HepG2 (cell line): ENCODE results near the gene TENM3. TPM values are rescaled to one million over a fixed set of nuclear protein-coding genes. Genes with fewer than 3 reads are reported as not detected.

Experiments
- ATAC-seq: fragments of 200-7000 bp; cut with Tn5 transposase; 3 replicates; pipeline ENCODE4 v1.9.1; 2020; ENCODE audit warnings: mild to moderate bottlenecking, moderate library complexity
- BruUV-seq: library from RNA; stranded (reverse); fragments of 400-500 nt; replicated peaks from 2 replicates; lab custom pipeline; 2021; lab: Mats Ljungman, UMichigan
- CTCF ChIA-PET: fragments of 300-600 bp; formaldehyde crosslinking; extraction: SDS; loops from one replicate; lab custom pipeline; 2021; ENCODE audit warnings: low total read pairs, inconsistent platforms, low intra/inter-chr PET ratio; lab: Yijun Ruan, JAX
- POLR2A ChIA-PET: fragments of 350-600 bp; sonication (Branson Sonifier 250); formaldehyde crosslinking; loops from one replicate; lab custom pipeline; 2020; ENCODE audit warnings: antibody characterized with exemption, inconsistent platforms; lab: Yijun Ruan, JAX
- DNase-seq: peaks from one replicate; pipeline ENCODE4 v3.0.0-alpha.2; 2015; ENCODE audit warnings: low spot score
- FAIRE-seq: peaks from 3 replicates; lab custom pipeline; 2011; peaks lifted over from hg19 to GRCh38; lab: Jason Lieb, UNC
- H2AFZ ChIP-seq: one replicate; pipeline ENCODE4 v1.6.1; 2011; ENCODE audit warnings: low read length, inconsistent platforms
- H3K27ac ChIP-seq: fragments of 300-600 bp; 3 replicates; pipeline ENCODE4 v1.8.0; 2011; ENCODE audit warnings: mixed run types, mild to moderate bottlenecking, mixed read lengths, low read length, inconsistent platforms; ENCODE audit not compliant: insufficient read depth; ENCODE audit errors: extremely low read length
- H3K27me3 ChIP-seq, 2 experiments: fragments of 200-600 bp in 1 of 2; 2 replicates in 1 of 2; 3 replicates in 1 of 2; pipeline versions ENCODE4 v1.6.0 to v1.8.0; 2011; ENCODE audit warnings: low read length in 2 of 2, mild to moderate bottlenecking in 2 of 2, moderate library complexity in 2 of 2, inconsistent platforms in 1 of 2; ENCODE audit not compliant: insufficient read depth in 2 of 2, control insufficient read depth in 1 of 2
- H3K36me3 ChIP-seq, 2 experiments: fragments of 200-600 bp in 1 of 2; replicated peaks in 1 of 2; 2 replicates in 1 of 2; 3 replicates in 1 of 2; pipeline versions ENCODE4 v1.5.1 to v1.8.0; 2011; ENCODE audit warnings: low read length in 2 of 2, inconsistent platforms in 1 of 2; ENCODE audit not compliant: insufficient read depth in 2 of 2, control insufficient read depth in 1 of 2
- H3K4me1 ChIP-seq: 2 replicates; pipeline ENCODE4 v1.5.1; 2012; ENCODE audit warnings: low read length, inconsistent platforms; ENCODE audit not compliant: insufficient read depth
- H3K4me2 ChIP-seq: 2 replicates; pipeline ENCODE4 v1.6.0; 2011; ENCODE audit warnings: low read depth, low read length, inconsistent platforms
- H3K4me3 ChIP-seq, 3 experiments: fragments of 200-600 bp in 1 of 3; sonication (generic), shearing (Covaris generic) in 1 of 3; replicated peaks in 1 of 3; 2 replicates each; pipeline ENCODE4 v1.5.1; 2011 to 2016; ENCODE audit warnings: low read length in 3 of 3, inconsistent platforms in 2 of 3, low read depth in 2 of 3, mild to moderate bottlenecking in 2 of 3, control low read depth in 1 of 3, mixed read lengths in 1 of 3; ENCODE audit not compliant: insufficient read depth in 1 of 3
- H3K79me2 ChIP-seq: one replicate; pipeline ENCODE4 v1.6.1; 2011; ENCODE audit warnings: low read length, inconsistent platforms; ENCODE audit not compliant: insufficient read depth
- H3K9ac ChIP-seq: 2 replicates; pipeline ENCODE4 v1.6.0; 2011; ENCODE audit warnings: mild to moderate bottlenecking, low read depth, low read length, inconsistent platforms; ENCODE audit not compliant: insufficient read depth
- H3K9me3 ChIP-seq: 2 replicates; pipeline ENCODE4 v1.5.1; 2012; ENCODE audit warnings: mild to moderate bottlenecking, low read length
- H4K20me1 ChIP-seq: 2 replicates; pipeline ENCODE4 v1.6.0; 2011; ENCODE audit warnings: inconsistent platforms, mild to moderate bottlenecking, low read length, moderate library complexity; ENCODE audit not compliant: insufficient read depth
- ATF7-NPFF ChIP-seq: sonication (generic); formaldehyde crosslinking; IDR thresholded peaks from 2 replicates; pipeline ENCODE4 v1.8.1; 2023; ENCODE audit warnings: mild to moderate bottlenecking, low read depth, missing genetic modification reagents, moderate library complexity
- CEBPG ChIP-seq: IDR thresholded peaks from 2 replicates; pipeline ENCODE4 v1.6.1; 2016
- GABPA ChIP-seq, 2 experiments: IDR thresholded peaks; 2 replicates each; pipeline ENCODE4 v1.6.1; 2011 to 2016; ENCODE audit warnings: low read depth in 2 of 2, low read length in 1 of 2, missing biosample characterization in 1 of 2, missing genetic modification characterization in 1 of 2
- KAT8 ChIP-seq: IDR thresholded peaks from 2 replicates; pipeline ENCODE4 v1.6.1; 2016; ENCODE audit warnings: missing genetic modification reagents, missing compliant biosample characterization
- KDM5B ChIP-seq: sonication (generic); formaldehyde crosslinking; IDR thresholded peaks from 2 replicates; pipeline ENCODE4 v1.4.0; 2020; ENCODE audit warnings: missing genetic modification reagents, mild to moderate bottlenecking, borderline replicate concordance
- NFE2L1 ChIP-seq: sonication (generic); formaldehyde crosslinking; IDR thresholded peaks from 2 replicates; pipeline ENCODE4 v1.4.0; 2020; ENCODE audit warnings: missing genetic modification reagents, mild to moderate bottlenecking, borderline replicate concordance
- PLRG1 ChIP-seq: fragments of 450-650 bp; conservative IDR thresholded peaks from 2 replicates; pipeline ENCODE4 v1.6.1; 2016
- ZNF274 ChIP-seq: sonication (generic); formaldehyde crosslinking; IDR thresholded peaks from 2 replicates; pipeline ENCODE4 v1.5.1; 2020; ENCODE audit warnings: mild to moderate bottlenecking, missing genetic modification reagents
- ZNF660 ChIP-seq: sonication (generic); formaldehyde crosslinking; IDR thresholded peaks from 2 replicates; pipeline ENCODE4 v1.5.1; 2020; ENCODE audit warnings: mild to moderate bottlenecking, low read depth, missing genetic modification reagents, borderline replicate concordance
- WGBS: methylation state at CpG from one replicate; pipeline ENCODE4 v1.1.6; 2017; ENCODE audit warnings: low lambda C conversion rate; 5-methylcytosine and 5-hydroxymethylcytosine counted together
- in situ Hi-C: cut with HindIII; loops from 2 replicates; pipeline ENCODE4 v1.10.0; 2017; ENCODE audit warnings: low pct_unique_long_range_greater_than_20kb; ENCODE audit not compliant: extremely low pct_ligation_motif_present
- intact Hi-C: fragments of 100-400 bp; cut with micrococcal nuclease; formaldehyde crosslinking; loops from one replicate; pipeline ENCODE4 v1.10.0; 2022; ENCODE audit not compliant: unreplicated experiment
- polyA plus RNA-seq, 8 experiments: library from polyadenylated mRNA; depleted of rRNA in 3 of 8; stranded (reverse) in 7 of 8; unstranded in 1 of 8; fragments of >200 nt; fragmentation: Illumina TruSeq in 4 of 8; extraction: Trizol in 4 of 8; gene quantifications; 2 replicates each; pipeline versions ENCODE4 v1.2.1 to v1.2.3, GENCODE V29; 2011 to 2016; ENCODE audit warnings: low read depth in 4 of 8, missing spikeins in 1 of 8, mixed read lengths in 1 of 8; ENCODE audit not compliant: insufficient read depth in 1 of 8
- total RNA-seq, 5 experiments: library from RNA; depleted of rRNA; stranded (reverse); fragments of >200 nt; fragmentation: Illumina TruSeq; extraction: Trizol; gene quantifications; 2 replicates each; pipeline ENCODE4 v1.2.3, GENCODE V29; 2016; ENCODE audit warnings: low read depth in 1 of 5
- TF ChIP-seq, protein P1 (sequence below): sonication (generic); formaldehyde crosslinking; IDR thresholded peaks from 2 replicates; pipeline ENCODE4 v1.4.0; 2020; ENCODE audit warnings: missing genetic modification reagents

Gene TENM3
- total and polyA plus RNA-seq, 2 of the 13 experiments (the other 11 are each of a cell fraction or from before 2014, with no cell fraction given), result 0.04 TPM; not detected in 1

DNA sequence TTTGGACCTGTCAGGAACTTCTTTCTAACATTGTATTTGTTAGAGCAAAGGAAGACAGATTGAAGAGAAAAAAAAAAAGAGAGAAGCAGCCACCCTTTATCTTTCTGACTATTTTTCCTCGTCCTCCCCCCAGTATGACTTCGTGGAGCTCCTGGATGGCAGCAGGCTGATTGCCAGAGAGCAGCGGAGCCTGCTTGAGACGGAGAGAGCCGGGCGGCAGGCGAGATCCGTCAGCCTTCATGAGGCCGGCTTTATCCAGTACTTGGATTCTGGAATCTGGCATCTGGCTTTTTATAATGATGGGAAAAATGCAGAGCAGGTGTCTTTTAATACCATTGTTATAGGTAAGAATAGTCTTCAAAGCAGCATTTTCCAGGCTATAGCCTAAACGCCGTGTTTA lies 436.3 kb downstream of the TENM3 start:
- H3K27me3 ChIP-seq, result no peaks in the 10 kb centered on the region
- ChIA-PET POLR2A (no interaction called here), CTCF (no interaction called here)
- DNase-seq (no peak), ATAC-seq (no peak), FAIRE-seq (no peak)
- H4K20me1 ChIP-seq, result no peaks in the 10 kb centered on the region
- in situ Hi-C loops, result no loop called here
- intact Hi-C loops, result no loop called here
- no peaks in the 10 kb centered on the region for H3K79me2 ChIP-seq
- TF ChIP-seq PLRG1, result no peak
- TF ChIP-seq NFE2L1, result no peak
- TF ChIP-seq GABPA (IDR thresholded peaks at IDR 0.05; ENCODE audit: low read depth, low read length), result no peak
- no peak for TF ChIP-seq GABPA (CRISPR knock-in tag; IDR thresholded peaks at IDR 0.05; ENCODE audit: low read depth)
- no peak for TF ChIP-seq ZNF274 (CRISPR knock-in tag)
- no peak for TF ChIP-seq CEBPG
- no peak for TF ChIP-seq KAT8 (CRISPR knock-in tag)
- TF ChIP-seq KDM5B (CRISPR knock-in tag), result no peak
- no peak for TF ChIP-seq ATF7-NPFF (CRISPR knock-in tag)
- H3K9me3 ChIP-seq, result no peaks in the 10 kb centered on the region
- H3K36me3 ChIP-seq, result no peaks in the 10 kb centered on the region
- H3K9ac ChIP-seq, result no peak overlapping the region
- 67% methylated on average over 11 of the region's 11 CpGs for WGBS
- no peaks in the 10 kb centered on the region for H3K4me1 ChIP-seq
- H2AFZ ChIP-seq, result no peak overlapping the region
- H3K4me2 ChIP-seq, result no peak overlapping the region
- BruUV-seq, result no TSS peak
- no peak overlapping the region for H3K27ac ChIP-seq
- no peak overlapping the region for H3K4me3 ChIP-seq

DNA sequence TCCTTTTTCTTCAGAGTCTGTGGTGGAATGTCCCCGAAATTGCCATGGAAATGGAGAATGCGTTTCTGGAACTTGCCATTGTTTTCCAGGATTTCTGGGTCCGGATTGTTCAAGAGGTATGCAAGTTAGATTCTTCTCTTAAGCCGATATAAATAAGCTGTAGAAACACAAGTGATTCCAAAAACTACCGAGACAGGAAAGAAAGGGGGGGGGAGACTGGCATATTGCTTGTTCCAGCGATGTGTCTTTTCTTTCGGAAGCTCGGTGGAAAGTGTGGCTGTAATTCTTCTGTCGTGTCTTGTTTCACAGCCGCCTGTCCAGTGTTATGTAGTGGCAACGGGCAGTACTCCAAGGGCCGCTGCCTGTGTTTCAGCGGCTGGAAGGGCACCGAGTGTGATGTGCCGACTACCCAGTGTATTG lies 437.0 kb downstream of the TENM3 start:
- Histone ChIP-seq H2AFZ (no peak overlapping the region), H3K9me3 (no peaks in the 10 kb centered on the region), H3K27ac (no peak overlapping the region), H3K9ac (no peak overlapping the region), H3K4me3 (no peak overlapping the region), H3K27me3 (no peaks in the 10 kb centered on the region), H4K20me1 (no peaks in the 10 kb centered on the region), H3K36me3 (no peaks in the 10 kb centered on the region), H3K79me2 (no peaks in the 10 kb centered on the region), H3K4me2 (no peak overlapping the region), H3K4me1 (no peaks in the 10 kb centered on the region)
- ChIA-PET CTCF (no interaction called here), POLR2A (no interaction called here)
- in situ Hi-C loops (no loop called here), intact Hi-C loops (no loop called here)
- FAIRE-seq (no peak), DNase-seq (no peak), ATAC-seq (no peak)
- no peak for TF ChIP-seq ZNF660 (CRISPR knock-in tag)
- TF ChIP-seq, protein P1, sequence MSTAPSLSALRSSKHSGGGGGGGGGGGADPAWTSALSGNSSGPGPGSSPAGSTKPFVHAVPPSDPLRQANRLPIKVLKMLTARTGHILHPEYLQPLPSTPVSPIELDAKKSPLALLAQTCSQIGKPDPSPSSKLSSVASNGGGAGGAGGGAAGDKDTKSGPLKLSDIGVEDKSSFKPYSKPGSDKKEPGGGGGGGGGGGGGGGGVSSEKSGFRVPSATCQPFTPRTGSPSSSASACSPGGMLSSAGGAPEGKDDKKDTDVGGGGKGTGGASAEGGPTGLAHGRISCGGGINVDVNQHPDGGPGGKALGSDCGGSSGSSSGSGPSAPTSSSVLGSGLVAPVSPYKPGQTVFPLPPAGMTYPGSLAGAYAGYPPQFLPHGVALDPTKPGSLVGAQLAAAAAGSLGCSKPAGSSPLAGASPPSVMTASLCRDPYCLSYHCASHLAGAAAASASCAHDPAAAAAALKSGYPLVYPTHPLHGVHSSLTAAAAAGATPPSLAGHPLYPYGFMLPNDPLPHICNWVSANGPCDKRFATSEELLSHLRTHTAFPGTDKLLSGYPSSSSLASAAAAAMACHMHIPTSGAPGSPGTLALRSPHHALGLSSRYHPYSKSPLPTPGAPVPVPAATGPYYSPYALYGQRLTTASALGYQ (CRISPR knock-in tag), result no peak
- WGBS, result 47% methylated on average over 15 of the region's 15 CpGs
- no TSS peak for BruUV-seq
